Measurements from ENCODE around the gene CLIC6.

The CLIC6 gene

GRCh38 chr21:34684174-34684876 is 15.5 kb downstream of the CLIC6 start:
- DNase-seq (ENCODE audit: low spot score): no peak
- TF ChIP-seq CTCF (IDR thresholded peaks at IDR 0.05; ENCODE audit: poor library complexity, severe bottlenecking): no peak
- no peaks in the 10 kb centered on the region for H3K27me3 ChIP-seq (ENCODE audit: insufficient read depth, poor library complexity, severe bottlenecking)
- ATAC-seq (ENCODE audit: low read depth): no peak
- H3K4me3 ChIP-seq (ENCODE audit: severe bottlenecking): no peak overlapping the region
- H3K27ac ChIP-seq (ENCODE audit: poor library complexity, severe bottlenecking): no peak overlapping the region
- no peaks in the 10 kb centered on the region for H3K36me3 ChIP-seq (ENCODE audit: low read depth)
- no peaks in the 10 kb centered on the region for H3K9me3 ChIP-seq (ENCODE audit: severe bottlenecking)
- H3K4me1 ChIP-seq (ENCODE audit: insufficient read depth, poor library complexity, severe bottlenecking): no peaks in the 10 kb centered on the region

GRCh38 chr21:34687065-34687464 is 18.3 kb downstream of the CLIC6 start:
- H3K4me3 ChIP-seq (ENCODE audit: severe bottlenecking): no peak overlapping the region
- DNase-seq (ENCODE audit: low spot score): no peak
- no peak; the same call in 2 of the 3 replicates for ATAC-seq (ENCODE audit: low read depth)

GRCh38 chr21:34687745-34688144 is 19.0 kb downstream of the CLIC6 start:
- no peaks in the 10 kb centered on the region for H3K36me3 ChIP-seq (ENCODE audit: low read depth)
- H3K4me3 ChIP-seq (ENCODE audit: severe bottlenecking): no peak overlapping the region
- H3K4me1 ChIP-seq (ENCODE audit: insufficient read depth, poor library complexity, severe bottlenecking): no peaks in the 10 kb centered on the region
- H3K27ac ChIP-seq (ENCODE audit: poor library complexity, severe bottlenecking): no peak overlapping the region
- H3K9me3 ChIP-seq (ENCODE audit: severe bottlenecking): no peaks in the 10 kb centered on the region
- DNase-seq (ENCODE audit: low spot score): no peak
- H3K27me3 ChIP-seq (ENCODE audit: insufficient read depth, poor library complexity, severe bottlenecking): no peaks in the 10 kb centered on the region
- ATAC-seq (ENCODE audit: low read depth): no peak
- TF ChIP-seq CTCF (IDR thresholded peaks at IDR 0.05; ENCODE audit: poor library complexity, severe bottlenecking): no peak

More at GRCh38 chr21:34687065-34687464, 18.3 kb downstream of the CLIC6 start:
- Histone ChIP-seq H3K9me3 (ENCODE audit: severe bottlenecking) (no peaks in the 10 kb centered on the region), H3K27ac (ENCODE audit: poor library complexity, severe bottlenecking) (no peak overlapping the region), H3K36me3 (ENCODE audit: low read depth) (no peaks in the 10 kb centered on the region), H3K4me1 (ENCODE audit: insufficient read depth, poor library complexity, severe bottlenecking) (no peaks in the 10 kb centered on the region), H3K27me3 (ENCODE audit: insufficient read depth, poor library complexity, severe bottlenecking) (no peaks in the 10 kb centered on the region)
- no peak for TF ChIP-seq CTCF (IDR thresholded peaks at IDR 0.05; ENCODE audit: poor library complexity, severe bottlenecking)

GRCh38 chr21:34688145-34688544 is 19.4 kb downstream of the CLIC6 start:
- peak; percentile 73 for TF ChIP-seq CTCF (IDR thresholded peaks at IDR 0.05; ENCODE audit: poor library complexity, severe bottlenecking)
- Histone ChIP-seq H3K36me3 (ENCODE audit: low read depth) (no peaks in the 10 kb centered on the region), H3K9me3 (ENCODE audit: severe bottlenecking) (no peaks in the 10 kb centered on the region), H3K27ac (ENCODE audit: poor library complexity, severe bottlenecking) (no peak overlapping the region), H3K4me1 (ENCODE audit: insufficient read depth, poor library complexity, severe bottlenecking) (no peaks in the 10 kb centered on the region), H3K27me3 (ENCODE audit: insufficient read depth, poor library complexity, severe bottlenecking) (no peaks in the 10 kb centered on the region), H3K4me3 (ENCODE audit: severe bottlenecking) (no peak overlapping the region)
- ATAC-seq (ENCODE audit: low read depth): no peak
- DNase-seq (ENCODE audit: low spot score): no peak

GRCh38 chr21:34688715-34689114 is 19.9 kb downstream of the CLIC6 start:
- no peak for DNase-seq (ENCODE audit: low spot score)
- TF ChIP-seq CTCF (IDR thresholded peaks at IDR 0.05; ENCODE audit: poor library complexity, severe bottlenecking): no peak
- Histone ChIP-seq H3K4me1 (ENCODE audit: insufficient read depth, poor library complexity, severe bottlenecking) (no peaks in the 10 kb centered on the region), H3K9me3 (ENCODE audit: severe bottlenecking) (no peaks in the 10 kb centered on the region), H3K4me3 (ENCODE audit: severe bottlenecking) (no peak overlapping the region), H3K27me3 (ENCODE audit: insufficient read depth, poor library complexity, severe bottlenecking) (no peaks in the 10 kb centered on the region), H3K36me3 (ENCODE audit: low read depth) (no peaks in the 10 kb centered on the region), H3K27ac (ENCODE audit: poor library complexity, severe bottlenecking) (no peak overlapping the region)
- ATAC-seq (ENCODE audit: low read depth): no peak

Data from RWPE2 (cell line).